Left ventricle myocardium inferior (tissue), 1 donor: ENCODE measurements around the gene OTOS. TPM values are rescaled to one million over a fixed set of nuclear protein-coding genes. Genes with fewer than 3 reads are reported as not detected.

Experiments used
- DNase-seq: peaks from one replicate; pipeline ENCODE4 v3.0.0-alpha.2; 2020
- H3K27ac ChIP-seq: fragments of 200-600 bp; replicated peaks from 2 replicates; pipeline ENCODE4 v1.8.0; 2021
- H3K27me3 ChIP-seq: fragments of 200-600 bp; 2 replicates; pipeline ENCODE4 v1.8.0; 2021; ENCODE audit warnings: low read depth
- H3K36me3 ChIP-seq: fragments of 200-600 bp; 2 replicates; pipeline ENCODE4 v1.8.0; 2021
- H3K4me1 ChIP-seq: fragments of 200-600 bp; 2 replicates; pipeline ENCODE4 v1.8.0; 2021
- H3K4me3 ChIP-seq: fragments of 200-600 bp; 2 replicates; pipeline ENCODE4 v1.8.0; 2021; ENCODE audit warnings: mild to moderate bottlenecking, moderate library complexity
- H3K9me3 ChIP-seq: fragments of 200-600 bp; replicated peaks from 2 replicates; pipeline ENCODE4 v1.8.0; 2021
- intact Hi-C: fragments of 100-400 bp; cut with micrococcal nuclease; formaldehyde crosslinking; loops from one replicate; pipeline ENCODE4 v1.11.0; 2022
- total RNA-seq: library from RNA; stranded (reverse); fragmentation: NEBNext Ultra II Directional; extraction: Animal tissue kit (Norgen Biotek cat#: 25700); gene quantifications from one replicate; pipeline ENCODE4 v1.2.1, GENCODE V29; 2021
- TF ChIP-seq, protein P1 (sequence below): fragments of 200-600 bp; IDR thresholded peaks from 2 replicates; pipeline ENCODE4 v1.8.0; 2021; ENCODE audit warnings: antibody characterized with exemption, mild to moderate bottlenecking, borderline replicate concordance
- donor health status: DM: no; HTN: yes; CAD: no; lungs with severe emphysema.

The OTOS gene
- total RNA-seq, 1 donor from 2014 or later: not detected

DNA sequence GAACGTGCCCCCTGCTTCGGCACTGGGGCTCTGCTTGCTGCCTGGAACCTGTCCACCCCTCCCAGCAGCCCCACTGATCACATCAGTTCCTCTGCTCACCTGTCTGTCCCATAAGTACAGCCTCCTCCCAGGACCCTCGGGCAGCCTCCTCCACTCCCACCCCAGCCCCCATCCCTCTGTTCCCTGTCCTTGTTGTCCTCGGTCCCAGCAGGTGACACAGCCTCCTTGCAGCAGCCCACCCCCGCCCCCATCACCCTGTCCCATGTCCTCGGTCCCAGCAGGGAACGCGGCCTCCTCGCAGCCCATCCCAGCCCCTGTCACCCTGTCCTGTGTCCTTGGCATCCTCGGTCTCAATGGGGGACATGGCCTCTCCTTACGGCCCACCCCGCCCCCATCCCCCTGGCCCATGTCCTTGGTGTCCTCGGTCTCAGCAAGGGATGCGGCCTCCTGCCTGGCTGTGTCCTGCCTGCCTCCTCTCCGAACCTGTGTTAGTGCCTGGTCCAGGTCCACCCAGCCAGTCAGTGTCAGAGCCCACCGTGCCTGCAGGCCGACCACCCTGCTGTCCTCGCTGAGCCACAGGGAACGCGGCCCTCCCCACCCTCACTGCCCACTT lies 4.3 kb upstream of the OTOS start:
- Histone ChIP-seq H3K36me3 (no peaks in the 10 kb centered on the region), H3K27ac (no peak overlapping the region), H3K4me3 (no peak overlapping the region), H3K9me3 (no peaks in the 10 kb centered on the region), H3K27me3 (peaks cover 79% of the 10 kb centered on the region), H3K4me1 (no peaks in the 10 kb centered on the region)
- no peak for DNase-seq
- intact Hi-C loops: no loop called here
- TF ChIP-seq, protein P1, sequence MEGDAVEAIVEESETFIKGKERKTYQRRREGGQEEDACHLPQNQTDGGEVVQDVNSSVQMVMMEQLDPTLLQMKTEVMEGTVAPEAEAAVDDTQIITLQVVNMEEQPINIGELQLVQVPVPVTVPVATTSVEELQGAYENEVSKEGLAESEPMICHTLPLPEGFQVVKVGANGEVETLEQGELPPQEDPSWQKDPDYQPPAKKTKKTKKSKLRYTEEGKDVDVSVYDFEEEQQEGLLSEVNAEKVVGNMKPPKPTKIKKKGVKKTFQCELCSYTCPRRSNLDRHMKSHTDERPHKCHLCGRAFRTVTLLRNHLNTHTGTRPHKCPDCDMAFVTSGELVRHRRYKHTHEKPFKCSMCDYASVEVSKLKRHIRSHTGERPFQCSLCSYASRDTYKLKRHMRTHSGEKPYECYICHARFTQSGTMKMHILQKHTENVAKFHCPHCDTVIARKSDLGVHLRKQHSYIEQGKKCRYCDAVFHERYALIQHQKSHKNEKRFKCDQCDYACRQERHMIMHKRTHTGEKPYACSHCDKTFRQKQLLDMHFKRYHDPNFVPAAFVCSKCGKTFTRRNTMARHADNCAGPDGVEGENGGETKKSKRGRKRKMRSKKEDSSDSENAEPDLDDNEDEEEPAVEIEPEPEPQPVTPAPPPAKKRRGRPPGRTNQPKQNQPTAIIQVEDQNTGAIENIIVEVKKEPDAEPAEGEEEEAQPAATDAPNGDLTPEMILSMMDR: no peak

DNA sequence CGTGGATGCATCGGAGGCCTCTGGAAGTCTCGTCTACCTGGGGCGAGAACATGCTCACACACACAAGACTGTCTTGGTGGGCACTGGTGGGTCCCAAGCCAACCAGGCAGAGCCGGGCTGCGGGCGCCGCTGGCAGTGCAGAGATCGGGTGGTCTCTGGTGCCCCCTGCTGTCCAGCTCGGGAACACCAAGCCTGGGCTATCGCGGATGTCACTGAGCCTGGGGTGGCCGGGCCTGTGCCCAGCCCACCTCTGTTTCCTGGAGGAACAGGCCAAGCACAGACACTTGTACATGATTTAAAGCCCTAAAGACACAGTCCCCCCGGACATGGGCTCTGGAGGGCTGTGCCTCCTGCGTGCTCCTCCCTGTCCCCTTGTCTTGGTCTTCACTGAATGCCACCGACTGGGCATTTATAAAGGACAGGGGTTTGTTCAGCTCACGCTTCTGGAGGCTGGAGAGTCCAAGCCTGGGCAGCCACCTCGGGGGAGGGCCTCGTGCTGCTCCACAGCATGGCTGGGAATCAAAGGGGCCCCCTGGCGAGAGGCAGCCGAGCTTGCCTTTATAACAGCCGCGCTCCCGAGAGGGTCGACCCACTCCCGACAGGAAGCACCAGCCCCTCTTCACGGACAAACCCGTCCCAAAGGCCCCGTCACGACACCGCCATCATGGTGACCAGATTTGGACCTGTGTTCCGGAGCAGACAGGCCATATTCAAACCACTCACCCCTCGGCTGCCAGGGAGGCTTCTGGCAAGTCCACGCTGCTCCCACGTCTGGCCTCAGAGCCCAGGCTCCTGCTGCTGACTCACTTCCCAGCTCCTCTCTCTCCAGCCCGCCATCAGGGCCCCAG lies 3.6 kb upstream of the OTOS start:
- intact Hi-C loops: loop anchor here (2.0 kb wide), 1 partner anchor 83 kb away; no protein-coding TSS in a partner anchor
- Histone ChIP-seq H3K4me1 (no peaks in the 10 kb centered on the region), H3K4me3 (no peak overlapping the region), H3K27me3 (peaks cover 71% of the 10 kb centered on the region), H3K27ac (no peak overlapping the region), H3K9me3 (no peaks in the 10 kb centered on the region), H3K36me3 (no peaks in the 10 kb centered on the region)
- peak; percentile 67 for DNase-seq
- TF ChIP-seq, protein P1: peak; percentile 96

DNA sequence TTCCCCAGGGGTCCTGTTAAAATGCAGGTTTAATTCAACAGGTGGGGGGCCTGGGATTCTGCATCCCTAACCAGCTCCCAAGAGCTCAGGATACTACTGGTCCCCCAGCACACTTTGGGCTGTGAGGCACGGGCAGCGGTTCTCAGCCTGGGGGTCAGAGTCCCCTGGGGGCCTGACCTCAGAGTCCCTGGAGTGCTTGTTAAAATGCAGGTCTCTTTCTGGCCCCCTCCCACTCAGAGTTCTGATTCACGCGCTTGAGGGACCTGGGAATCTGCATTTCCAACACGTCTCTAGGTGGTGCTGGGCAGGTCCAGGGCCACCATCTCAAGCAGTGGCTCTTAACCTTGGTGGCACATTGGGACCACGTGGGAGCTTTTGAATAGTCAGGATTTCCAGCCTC lies 2.8 kb upstream of the OTOS start:
- peaks cover 64% of the 10 kb centered on the region for H3K27me3 ChIP-seq
- no peak for DNase-seq
- H3K27ac ChIP-seq: no peak overlapping the region
- TF ChIP-seq, protein P1: no peak
- no peak overlapping the region for H3K4me3 ChIP-seq
- no peaks in the 10 kb centered on the region for H3K36me3 ChIP-seq
- intact Hi-C loops: loop anchor here (2.0 kb wide), 1 partner anchor 82 kb away; no protein-coding TSS in a partner anchor
- H3K4me1 ChIP-seq: no peaks in the 10 kb centered on the region
- no peaks in the 10 kb centered on the region for H3K9me3 ChIP-seq

DNA sequence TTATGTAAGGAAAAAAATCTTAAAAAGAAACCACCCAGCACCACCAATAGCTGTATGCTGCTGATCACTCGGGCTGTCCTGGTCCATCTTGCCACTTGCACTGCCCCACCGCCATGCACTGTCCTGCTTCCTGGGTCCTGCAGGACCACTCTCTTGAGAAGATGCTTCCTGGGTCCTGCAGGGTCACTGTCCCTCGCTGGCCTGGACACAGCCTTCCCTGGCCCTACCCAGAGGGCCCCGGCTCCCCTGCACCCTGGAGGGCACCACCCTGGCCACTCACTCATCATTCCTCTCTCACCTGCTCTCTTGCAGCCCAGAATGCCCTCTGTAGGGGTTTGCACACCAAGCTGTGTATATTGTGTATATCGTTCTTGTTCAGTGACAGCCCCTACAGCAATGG lies 2.4 kb upstream of the OTOS start:
- Histone ChIP-seq H3K27me3 (peaks cover 61% of the 10 kb centered on the region), H3K4me3 (no peak overlapping the region), H3K27ac (no peak overlapping the region), H3K9me3 (no peaks in the 10 kb centered on the region), H3K36me3 (no peaks in the 10 kb centered on the region), H3K4me1 (no peaks in the 10 kb centered on the region)
- TF ChIP-seq, protein P1: no peak
- DNase-seq: no peak
- intact Hi-C loops: loop anchor here (2.0 kb wide), 1 partner anchor 82 kb away; no protein-coding TSS in a partner anchor

DNA sequence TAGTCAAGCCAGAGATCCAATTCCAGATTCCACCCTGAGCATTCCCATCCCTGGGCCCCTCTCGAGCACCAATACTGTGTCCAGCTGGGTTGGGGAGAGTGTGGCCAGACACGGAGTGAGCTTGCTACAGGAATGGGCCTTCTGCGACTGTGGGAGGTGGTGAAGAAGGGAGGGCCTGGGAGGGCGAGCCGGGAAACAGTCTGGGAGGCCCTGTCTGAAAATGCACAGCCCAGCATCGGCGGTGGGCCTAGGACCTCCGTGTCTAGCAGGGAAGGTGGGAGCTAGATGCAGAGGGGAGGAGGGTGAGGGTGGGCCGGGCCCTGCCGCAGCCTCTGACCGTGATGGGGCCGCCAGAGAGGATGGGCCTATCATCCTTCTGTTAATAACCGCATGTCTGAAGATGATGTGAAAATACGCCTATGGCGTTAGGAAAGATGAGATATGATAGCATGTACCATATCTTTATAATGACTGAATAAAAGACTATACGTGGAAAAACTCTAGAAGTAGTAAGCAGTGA lies 1.9 kb upstream of the OTOS start:
- Histone ChIP-seq H3K9me3 (no peaks in the 10 kb centered on the region), H3K4me1 (no peaks in the 10 kb centered on the region), H3K36me3 (no peaks in the 10 kb centered on the region), H3K4me3 (no peak overlapping the region), H3K27ac (no peak overlapping the region), H3K27me3 (peaks cover 61% of the 10 kb centered on the region)
- TF ChIP-seq, protein P1: no peak
- no peak for DNase-seq
- intact Hi-C loops: loop anchor here (2.0 kb wide), 1 partner anchor 82 kb away; no protein-coding TSS in a partner anchor
